DND-41 (cell line): ENCODE measurements around the gene FFAR4.

Experiments used
- EZH2 ChIP-seq: IDR thresholded peaks from 3 replicates; pipeline ENCODE4 v1.6.1; 2012; ENCODE audit warnings: borderline replicate concordance, low read depth, mild to moderate bottlenecking, moderate library complexity, low read length, inconsistent platforms; ENCODE audit not compliant: severe bottlenecking
- TF ChIP-seq, protein P1 (sequence below): IDR thresholded peaks from 2 replicates; pipeline ENCODE4 v1.5.1; 2012; ENCODE audit warnings: borderline replicate concordance, low read length, moderate library complexity, mild to moderate bottlenecking; ENCODE audit not compliant: poor library complexity, severe bottlenecking; ENCODE audit errors: extremely low read depth

DNA sequence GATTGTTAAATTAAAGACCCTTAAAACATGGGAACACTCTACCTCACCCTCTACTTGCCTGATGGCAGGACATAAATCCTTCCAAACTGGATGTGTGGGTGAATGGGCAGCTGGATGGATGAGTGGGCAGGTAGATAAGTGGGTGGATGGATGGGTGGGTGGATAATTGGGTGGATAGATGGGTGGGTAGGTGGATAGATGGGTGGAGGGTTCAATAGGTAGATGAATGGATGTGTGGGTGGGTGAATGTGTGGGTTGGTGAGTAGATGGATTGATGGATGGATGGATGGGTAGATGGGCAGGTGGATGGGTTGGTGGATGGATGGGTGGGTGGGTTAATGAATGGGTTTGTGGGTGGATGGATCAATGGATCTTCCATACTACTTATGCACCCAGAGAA lies 18.9 kb upstream of the FFAR4 start:
- TF ChIP-seq, protein P1, sequence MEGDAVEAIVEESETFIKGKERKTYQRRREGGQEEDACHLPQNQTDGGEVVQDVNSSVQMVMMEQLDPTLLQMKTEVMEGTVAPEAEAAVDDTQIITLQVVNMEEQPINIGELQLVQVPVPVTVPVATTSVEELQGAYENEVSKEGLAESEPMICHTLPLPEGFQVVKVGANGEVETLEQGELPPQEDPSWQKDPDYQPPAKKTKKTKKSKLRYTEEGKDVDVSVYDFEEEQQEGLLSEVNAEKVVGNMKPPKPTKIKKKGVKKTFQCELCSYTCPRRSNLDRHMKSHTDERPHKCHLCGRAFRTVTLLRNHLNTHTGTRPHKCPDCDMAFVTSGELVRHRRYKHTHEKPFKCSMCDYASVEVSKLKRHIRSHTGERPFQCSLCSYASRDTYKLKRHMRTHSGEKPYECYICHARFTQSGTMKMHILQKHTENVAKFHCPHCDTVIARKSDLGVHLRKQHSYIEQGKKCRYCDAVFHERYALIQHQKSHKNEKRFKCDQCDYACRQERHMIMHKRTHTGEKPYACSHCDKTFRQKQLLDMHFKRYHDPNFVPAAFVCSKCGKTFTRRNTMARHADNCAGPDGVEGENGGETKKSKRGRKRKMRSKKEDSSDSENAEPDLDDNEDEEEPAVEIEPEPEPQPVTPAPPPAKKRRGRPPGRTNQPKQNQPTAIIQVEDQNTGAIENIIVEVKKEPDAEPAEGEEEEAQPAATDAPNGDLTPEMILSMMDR, result no peak
- TF ChIP-seq EZH2, result no peak
